GM21447 (cell line): ENCODE data around the gene NLRC5.
"Not testable (repeated sequence)": the region's sequence is repeated elsewhere in the genome, so short reads cannot be mapped to it uniquely, and the experiment has no call there.

Experiments used
- ATAC-seq: cut with Tn5 transposase; IDR thresholded peaks from one replicate; pipeline ENCODE4 v1.9.1; 2021; ENCODE audit not compliant: unreplicated experiment

The NLRC5 gene

GRCh38 chr16:56998352-56998751, 9.0 kb downstream of the NLRC5 start:
- no peak for ATAC-seq

- no peak for ATAC-seq
These were observed 9.5 kb downstream of the NLRC5 start for GRCh38 chr16:56998861-56999260.

- ATAC-seq: peak; percentile 13
These were observed 10.3 kb downstream of the NLRC5 start for GRCh38 chr16:56999409-57000270.

DNA sequence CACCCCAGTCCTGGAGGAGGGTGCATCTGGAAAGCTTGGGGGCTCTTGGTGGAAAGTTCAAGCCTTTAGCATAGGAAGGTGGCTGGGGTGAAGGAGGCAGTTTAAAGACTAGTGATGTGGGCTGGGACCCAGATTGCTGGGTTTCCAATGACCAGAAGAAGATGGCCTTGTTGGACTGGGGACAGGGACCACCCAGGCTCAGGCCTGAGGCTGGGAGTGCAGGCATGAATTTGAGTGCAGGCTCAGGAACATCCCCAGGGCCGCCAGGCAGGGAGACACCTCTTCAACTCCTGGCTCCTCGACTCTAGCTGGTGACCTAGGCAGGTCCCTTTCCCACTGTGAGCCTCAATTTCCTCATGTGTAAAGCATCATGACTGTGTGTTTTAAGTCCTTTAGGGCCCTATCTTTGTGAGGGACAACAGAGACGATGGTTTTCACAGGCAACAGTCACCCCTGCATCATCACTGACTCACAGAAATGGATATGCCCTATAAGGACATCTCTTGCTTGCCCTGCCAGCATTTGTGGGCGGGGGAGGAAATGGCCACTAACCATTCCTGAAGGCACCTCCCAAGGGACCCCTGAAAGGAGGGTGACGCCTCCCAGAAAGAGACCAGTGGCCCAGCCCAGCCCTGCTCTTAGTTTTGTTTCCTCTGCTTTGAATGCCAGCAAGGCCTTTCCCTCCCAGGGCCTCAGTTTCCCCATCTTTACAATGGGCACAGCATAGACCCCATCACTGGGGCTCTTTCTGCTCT, 11.1 kb downstream of the NLRC5 start:
- peak; percentile 38 for ATAC-seq

GRCh38 chr16:57001026-57001679, 11.8 kb downstream of the NLRC5 start:
- ATAC-seq: no peak

DNA sequence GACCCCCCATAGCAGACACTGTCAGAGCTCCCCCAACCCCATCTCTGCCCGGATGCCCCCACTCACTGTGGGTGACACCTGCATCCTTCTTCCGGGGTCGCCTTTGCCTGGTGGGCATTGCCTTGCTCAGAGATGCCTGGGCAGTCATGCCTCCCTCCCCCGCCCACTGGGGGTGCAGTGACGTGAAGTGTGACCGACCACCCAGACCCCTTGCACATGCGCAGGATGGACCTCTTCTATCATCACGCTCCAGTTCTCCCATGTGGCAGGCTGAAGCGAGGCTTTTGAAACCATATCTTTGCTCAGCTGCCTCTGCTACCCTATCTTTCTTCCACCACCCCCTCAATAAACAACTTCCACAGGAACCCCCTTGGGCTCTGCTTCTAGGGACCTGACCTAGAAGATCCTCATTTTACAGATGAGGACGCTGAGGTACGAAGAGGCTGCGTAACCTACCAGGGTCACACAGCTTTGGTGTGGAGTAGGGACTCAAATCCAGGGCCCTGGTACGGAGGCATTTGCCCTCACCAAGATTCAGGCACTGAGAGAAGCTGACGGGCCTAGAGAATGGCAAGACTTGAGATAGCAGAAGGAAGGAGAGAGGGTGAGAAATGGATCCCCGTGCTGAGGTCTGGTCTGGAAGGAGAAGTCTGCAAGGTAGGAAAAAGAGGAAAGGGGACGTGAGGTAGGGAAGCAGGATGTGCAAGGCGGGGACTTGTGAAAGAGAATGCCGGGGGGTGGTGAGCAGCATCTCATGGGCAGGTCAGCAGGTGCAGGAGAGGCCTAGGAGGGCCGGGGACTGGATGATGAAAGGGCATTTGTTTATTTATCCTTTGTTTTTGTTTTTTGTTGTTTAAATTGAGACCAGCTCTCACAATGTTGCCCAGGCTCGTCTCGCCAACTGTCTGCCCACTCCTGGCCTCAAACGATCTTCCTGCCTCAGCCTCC, 14.4 kb downstream of the NLRC5 start:
- ATAC-seq: no peak

DNA sequence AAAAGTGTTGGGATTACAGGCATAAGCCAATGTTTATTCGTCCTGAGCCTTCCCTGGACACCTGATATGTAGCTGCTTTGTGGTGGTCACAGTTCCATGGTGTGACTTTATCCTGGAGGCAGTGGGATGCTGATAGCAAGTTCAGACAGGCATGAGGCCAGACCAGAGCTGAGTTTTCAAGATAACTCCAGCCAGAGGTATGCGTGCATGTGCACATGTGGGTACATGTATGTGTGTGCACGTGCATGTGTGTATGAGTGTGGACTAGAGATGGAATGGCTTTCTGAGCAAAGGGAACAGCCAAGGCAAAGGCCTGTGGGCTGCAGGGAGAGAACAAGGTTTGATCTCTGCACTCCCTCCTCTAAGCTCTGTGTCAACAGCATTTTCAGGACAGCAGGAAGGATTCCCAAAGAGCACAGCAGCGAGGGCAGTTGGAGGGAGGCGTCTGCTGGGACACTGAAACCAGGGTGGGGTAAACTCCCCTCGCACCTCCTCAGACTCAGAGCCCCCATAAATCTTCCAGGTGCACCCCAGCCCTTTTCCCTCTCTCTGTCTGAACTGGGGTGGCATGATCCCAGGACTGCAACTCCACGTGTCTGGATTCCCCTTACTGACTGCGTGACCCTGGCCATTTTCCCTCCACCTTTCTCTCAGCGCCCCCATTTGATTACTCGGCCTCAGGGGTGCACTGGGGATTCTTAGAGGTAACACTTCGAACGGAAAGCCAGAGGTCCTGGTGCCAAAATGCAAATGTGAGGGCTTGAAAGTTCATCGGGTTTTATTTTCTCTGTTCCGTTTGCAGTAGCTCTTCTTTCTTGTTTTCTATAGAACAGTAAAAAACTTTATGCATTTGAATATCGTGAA, 15.3 kb downstream of the NLRC5 start:
- ATAC-seq: peak; percentile 37

DNA sequence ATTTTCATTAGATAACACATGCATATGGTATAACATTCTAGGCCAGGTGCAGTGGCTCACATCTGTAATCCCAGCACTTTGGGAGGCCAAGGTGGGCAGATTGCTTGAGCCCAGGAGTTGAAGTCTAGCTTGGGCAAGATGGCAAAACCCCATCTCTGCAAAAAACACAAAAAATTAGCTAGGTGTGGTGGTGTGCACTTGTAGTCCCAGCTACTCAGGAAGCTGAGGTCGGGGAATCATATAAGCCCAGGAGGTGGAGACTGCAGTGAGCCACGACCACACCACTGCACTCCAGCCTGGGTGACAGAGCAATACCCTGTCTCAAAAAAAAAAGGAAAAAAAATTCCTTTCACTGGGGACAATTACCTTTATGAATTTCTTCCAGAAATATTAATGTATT, 16.2 kb downstream of the NLRC5 start:
- ATAC-seq: not testable (repeated sequence)

DNA sequence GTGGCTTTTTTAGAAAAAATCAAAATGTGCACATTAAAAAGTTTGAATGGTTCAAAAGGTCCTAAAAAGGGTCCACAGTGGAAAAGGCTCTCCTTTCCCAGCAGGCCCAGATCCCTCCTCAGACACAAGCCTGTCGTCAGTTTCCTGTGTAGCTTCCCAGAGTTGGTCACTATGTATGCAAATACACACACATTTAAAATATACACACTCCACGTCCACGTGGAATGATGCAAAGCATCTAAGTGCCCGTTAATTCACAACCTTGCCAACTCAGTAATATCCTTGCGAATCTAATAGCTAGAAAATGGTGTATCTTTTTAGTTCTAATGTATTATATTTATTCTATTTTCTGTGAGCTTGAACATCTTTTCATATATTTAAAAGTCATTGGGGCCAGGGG, 17.7 kb downstream of the NLRC5 start:
- ATAC-seq: no peak

DNA sequence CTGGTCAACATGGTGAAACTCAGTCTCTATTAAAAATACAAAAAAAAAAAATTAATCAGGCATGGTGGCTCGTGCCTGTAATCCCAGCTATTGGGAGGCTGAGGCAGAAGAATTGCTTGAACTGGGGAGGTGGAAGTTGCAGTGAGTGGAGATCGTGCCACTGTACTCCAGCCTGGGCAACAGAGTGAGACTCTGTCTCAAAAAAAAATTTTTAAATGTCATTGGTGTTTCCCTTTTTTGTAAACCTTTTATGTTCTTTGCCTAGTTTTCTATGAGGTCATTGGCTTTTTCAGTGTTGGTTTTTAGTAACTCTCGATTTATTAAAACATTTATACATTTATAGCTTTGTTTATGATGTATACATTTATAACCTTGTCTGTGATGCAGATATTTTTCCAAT, 18.2 kb downstream of the NLRC5 start:
- ATAC-seq: no peak

DNA sequence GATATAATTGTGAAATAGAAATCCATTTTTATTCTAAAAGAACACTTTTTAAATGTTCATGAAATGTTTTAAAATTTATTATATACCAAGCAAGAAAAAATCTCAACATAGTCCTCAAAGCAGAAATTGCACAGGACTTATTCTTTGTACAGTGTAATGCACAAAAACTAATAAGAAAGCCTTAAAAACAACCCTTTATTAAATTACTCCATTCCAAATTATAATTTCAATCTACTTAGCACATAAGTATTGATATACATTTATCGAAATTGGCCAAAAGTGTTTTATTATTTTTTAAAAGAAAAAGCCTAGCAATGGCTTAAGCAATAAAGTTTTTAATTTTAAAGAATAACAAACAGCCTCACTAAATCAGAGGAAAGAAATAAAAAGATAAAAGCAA, 19.1 kb downstream of the NLRC5 start:
- no peak for ATAC-seq

GRCh38 chr16:57009643-57010170, 20.4 kb downstream of the NLRC5 start:
- no peak for ATAC-seq

GRCh38 chr16:57012353-57012752, 23.0 kb downstream of the NLRC5 start:
- no peak for ATAC-seq

- no peak for ATAC-seq
These were observed 23.9 kb downstream of the NLRC5 start for GRCh38 chr16:57013229-57013628.

DNA sequence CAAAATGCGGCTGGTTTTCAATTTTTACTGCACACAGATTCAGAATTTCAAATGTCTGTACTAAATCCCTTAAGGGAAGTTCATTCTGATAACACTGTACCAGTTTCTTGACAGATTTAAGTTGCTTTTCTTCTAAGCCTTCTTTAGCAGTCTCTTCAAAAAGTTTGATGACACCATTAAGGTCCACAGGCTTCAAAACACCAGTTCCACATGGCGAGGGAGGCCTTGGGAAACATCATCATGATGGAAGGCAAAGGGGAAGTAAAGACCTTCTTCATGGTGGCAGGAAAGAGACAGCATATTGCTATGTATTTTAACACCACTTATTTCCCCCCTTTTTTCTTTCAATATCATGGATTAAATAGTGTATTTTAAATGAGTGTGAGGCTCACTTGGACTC, 24.5 kb downstream of the NLRC5 start:
- ATAC-seq: no peak

GRCh38 chr16:57016301-57016700, 26.9 kb downstream of the NLRC5 start:
- ATAC-seq: no peak

DNA sequence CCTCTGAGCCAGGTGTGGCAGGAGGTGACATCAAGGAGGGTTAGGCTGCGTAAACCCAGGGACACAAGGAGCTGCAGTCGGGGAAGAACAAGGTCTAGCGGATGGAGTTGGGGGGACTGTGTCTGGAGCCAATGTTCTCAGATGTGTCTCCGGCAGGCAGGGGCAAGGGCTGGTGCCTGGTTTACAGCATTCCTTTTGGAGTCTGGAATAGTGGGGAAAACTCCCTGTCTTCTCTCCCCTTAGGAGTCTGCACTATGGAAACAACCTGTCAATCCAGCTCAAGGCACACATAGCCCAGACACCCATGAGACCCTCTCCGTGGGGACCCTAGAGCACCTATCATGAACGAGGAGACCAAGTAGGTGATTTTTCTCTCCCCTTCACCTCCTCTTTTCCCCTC, 27.5 kb downstream of the NLRC5 start:
- no peak for ATAC-seq

GRCh38 chr16:57017251-57017650, 27.9 kb downstream of the NLRC5 start:
- no peak for ATAC-seq

DNA sequence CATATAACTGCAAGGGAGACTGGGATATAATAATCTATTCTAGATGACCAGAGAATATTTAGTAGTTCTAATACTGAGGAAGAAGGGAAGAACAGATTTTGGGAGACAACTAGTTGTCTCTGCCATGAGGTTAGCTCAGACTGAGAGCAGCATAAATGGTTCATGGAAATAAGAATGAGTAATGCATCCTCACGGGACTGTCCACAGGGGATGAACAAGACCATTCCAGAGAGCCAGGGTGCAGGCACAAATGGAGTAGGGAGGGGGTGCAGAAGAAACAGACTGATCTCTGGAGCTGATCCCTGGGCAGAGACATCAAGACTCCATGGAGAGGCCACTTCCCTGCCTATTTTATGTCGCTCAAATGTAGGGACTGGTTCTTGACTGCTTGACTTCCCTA, 30.4 kb downstream of the NLRC5 start:
- no peak for ATAC-seq
